GM08714 (cell line): Measurements from ENCODE around the gene CAMKK2.
"Not testable (repeated sequence)": the region's sequence is repeated elsewhere in the genome, so short reads cannot be mapped to it uniquely, and the experiment has no call there.

Experiments
- H3K4me3 ChIP-seq: fragments of 200-500 bp; sonication (Bioruptor generic); 2 replicates; pipeline ENCODE4 v1.5.1; 2014; ENCODE audit warnings: mild to moderate bottlenecking, low read length, inconsistent platforms
- ZNF274 ChIP-seq: IDR thresholded peaks from 2 replicates; pipeline ENCODE4 v1.6.1; 2012; ENCODE audit warnings: mild to moderate bottlenecking, low read depth, low read length

The CAMKK2 gene

DNA sequence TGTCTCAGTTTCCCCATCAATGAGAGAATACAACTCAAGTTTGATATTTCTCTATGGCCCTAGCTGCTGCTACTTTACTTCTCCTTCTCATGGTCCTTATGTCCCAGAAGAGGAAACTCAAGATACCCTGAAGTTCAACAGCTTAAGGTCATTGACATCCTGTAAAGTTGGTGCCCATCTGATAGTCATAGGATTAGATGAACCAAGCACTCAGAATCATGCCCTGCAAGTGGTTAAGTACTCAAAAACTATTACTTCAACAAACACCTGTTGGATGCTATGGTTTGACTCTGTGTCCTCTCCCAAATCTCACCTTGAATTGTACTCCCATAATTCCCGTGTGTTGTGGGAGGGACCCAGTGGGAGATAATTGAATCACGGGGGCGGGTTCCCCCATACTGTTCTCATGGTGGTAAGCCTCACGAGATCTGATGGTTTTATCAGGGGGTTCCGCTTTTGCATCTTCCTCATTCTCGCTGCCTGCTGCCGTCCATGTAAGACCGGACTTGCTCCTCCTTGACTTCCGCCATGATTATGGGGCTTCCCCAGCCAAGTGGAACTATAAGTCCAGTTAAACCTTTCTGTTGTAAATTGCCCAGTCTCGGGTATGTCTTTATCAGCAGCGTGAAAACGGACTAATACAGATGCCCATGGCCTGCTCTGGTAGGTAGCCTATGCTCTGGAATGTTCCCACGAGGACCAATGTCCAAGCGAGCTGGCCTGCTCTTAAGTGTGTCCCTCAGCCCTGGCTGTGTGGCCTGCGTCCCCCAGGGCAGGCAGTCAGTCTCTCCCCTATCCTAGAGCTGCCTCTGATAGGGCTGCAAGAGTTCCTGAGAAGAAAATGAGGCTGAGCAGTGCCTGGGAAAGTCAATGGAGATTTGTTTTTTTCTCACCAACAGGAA, 18.1 kb downstream of the CAMKK2 start:
- no peak overlapping the region for H3K4me3 ChIP-seq
- TF ChIP-seq ZNF274: no peak

DNA sequence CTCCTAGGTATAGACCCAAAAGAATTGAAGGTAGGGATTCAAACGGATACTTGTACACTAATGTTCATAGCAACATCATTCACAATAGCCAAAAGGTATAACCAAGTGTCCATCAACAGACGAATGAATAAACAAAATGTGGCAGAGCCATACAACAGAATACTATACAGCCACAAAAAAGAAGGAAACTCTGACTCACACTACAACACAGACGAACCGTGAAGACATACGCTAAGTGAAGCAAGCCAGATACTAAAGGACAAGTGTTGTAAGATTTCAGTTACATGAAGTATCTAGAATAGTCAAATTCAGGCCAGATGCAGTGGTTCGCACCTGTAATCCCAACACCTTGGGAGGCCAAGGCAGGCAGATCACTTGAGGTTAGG, 19.1 kb downstream of the CAMKK2 start:
- TF ChIP-seq ZNF274: no peak

DNA sequence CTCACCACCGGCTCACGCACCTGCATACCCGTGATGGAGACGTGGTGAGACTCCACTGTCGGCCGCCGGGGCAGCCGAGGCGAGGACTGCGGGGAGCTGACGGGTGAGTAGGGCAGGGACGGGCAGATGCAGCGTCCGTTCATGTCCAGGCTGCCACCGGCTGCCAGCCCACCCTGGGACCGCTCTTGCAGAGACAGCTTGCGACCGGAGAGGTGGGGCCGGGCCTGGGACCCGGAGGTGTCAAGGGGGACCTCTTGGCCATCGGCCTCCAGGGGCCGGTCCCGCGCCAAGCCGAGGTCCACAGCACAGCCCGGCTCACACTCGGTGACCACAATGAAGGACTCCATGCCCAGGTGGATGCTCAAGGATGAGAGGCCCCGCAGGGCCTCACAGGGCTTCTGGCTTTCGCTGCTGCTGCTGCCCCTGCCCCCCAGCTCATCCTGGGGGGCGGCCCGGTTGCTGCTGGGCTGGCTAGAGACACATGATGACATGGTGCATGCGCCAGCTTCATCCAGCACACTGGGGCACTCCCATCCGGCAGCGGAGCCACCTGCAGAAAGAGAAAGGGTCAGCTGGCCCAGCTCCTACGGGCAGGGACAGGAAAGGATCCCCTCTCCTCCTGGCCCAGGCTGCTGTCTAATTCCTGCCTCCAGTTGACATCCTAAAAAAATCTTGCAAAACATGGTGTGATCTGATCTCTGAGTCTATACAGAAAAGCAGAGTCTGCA, 22.3 kb downstream of the CAMKK2 start:
- TF ChIP-seq ZNF274: no peak

More for the DNA sequence above, 19.1 kb downstream of the CAMKK2 start:
- no peak overlapping the region for H3K4me3 ChIP-seq

DNA sequence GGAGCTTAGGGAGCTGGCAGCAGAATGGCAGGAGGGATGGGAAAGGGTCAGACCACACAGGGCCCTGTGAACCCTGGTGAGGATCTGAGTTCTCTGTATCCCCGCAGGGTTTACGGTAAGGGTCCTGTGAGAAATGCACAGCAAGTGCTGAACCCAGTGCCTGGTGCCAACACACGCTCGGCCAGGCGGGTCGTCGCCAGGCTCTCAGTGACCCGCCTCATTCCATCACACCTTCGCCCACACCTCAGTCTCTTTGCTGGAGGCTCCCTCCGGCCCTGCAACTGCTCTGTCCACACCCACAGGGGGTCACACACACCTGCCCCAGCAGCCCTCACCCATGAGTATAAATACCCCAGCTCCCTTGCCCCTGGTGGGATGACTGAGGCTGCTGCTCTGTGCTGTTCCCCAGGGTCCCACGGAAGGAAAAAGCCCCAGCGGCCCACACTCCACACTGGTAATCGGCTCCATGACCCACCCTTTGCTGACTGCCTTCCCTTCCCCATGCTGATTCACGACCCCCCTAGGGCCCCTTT, 23.1 kb downstream of the CAMKK2 start:
- no peak for TF ChIP-seq ZNF274
- H3K4me3 ChIP-seq: no peak overlapping the region

More for the DNA sequence above, 22.3 kb downstream of the CAMKK2 start:
- H3K4me3 ChIP-seq: no peak overlapping the region

DNA sequence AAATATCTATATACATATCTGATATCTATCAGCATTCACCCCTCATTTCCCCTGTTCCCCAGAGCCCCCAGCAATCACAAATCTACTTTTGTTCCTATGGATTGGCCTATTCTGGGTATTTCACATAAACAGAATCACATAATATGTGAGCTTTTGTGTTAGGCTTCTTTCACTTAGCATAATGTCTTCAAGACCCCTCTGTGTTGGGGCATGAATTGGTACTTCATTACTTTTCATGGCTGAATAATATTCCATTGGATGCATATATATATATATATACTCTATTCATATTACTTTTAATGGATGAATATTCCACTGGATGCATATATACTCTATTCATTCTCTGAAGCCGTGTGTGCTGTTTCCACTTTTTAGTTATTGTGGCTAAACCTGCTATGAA, 28.7 kb downstream of the CAMKK2 start:
- no peak for TF ChIP-seq ZNF274
- H3K4me3 ChIP-seq: no peak overlapping the region

DNA sequence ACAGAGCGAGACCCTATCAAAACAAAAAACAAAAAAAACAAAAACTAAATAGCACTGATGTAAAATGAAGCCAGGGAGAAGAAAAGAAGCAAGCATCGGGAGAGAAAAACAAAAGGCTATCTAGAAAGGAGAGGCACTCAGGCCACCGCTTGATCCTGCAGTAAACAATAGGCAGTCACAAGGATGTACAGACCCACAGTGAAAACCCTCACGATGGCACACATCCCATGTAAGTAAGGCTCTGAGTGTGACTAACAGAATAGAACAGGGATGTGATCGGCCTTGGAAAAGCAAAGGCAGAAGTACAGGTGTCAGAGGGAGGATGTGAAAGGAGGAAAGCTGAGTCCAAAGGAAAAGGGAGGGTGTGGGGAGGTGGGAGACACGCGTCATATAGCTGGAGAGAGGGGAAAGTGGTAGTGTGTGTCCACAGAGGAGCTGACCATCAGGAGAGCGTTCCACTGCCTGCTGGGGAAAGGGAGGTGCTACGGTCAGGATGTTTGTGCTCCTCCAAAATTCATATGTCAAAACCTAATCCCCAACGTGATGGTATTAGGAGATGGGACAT, 31.5 kb downstream of the CAMKK2 start:
- no peak for TF ChIP-seq ZNF274
- no peak overlapping the region for H3K4me3 ChIP-seq

DNA sequence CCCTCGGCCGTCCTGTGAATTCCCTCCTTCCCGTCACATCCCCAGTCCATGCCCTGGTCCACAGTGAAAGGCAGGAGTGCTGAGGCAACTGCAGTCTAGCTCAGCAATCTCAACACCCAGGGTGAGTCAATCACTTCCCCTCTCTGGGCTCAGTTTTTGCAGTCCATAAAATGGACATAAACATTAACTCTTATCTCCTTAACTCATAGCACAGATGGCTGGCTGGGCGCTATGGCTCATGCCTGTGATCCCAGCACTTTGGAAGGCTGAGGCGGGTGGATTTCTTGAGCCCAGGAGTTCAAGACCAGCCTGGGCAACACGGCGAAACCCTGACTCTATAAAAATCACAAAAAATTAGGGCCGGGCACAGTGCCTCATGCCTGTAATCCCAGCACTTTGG, 32.4 kb downstream of the CAMKK2 start:
- TF ChIP-seq ZNF274: no peak
- no peak overlapping the region for H3K4me3 ChIP-seq

DNA sequence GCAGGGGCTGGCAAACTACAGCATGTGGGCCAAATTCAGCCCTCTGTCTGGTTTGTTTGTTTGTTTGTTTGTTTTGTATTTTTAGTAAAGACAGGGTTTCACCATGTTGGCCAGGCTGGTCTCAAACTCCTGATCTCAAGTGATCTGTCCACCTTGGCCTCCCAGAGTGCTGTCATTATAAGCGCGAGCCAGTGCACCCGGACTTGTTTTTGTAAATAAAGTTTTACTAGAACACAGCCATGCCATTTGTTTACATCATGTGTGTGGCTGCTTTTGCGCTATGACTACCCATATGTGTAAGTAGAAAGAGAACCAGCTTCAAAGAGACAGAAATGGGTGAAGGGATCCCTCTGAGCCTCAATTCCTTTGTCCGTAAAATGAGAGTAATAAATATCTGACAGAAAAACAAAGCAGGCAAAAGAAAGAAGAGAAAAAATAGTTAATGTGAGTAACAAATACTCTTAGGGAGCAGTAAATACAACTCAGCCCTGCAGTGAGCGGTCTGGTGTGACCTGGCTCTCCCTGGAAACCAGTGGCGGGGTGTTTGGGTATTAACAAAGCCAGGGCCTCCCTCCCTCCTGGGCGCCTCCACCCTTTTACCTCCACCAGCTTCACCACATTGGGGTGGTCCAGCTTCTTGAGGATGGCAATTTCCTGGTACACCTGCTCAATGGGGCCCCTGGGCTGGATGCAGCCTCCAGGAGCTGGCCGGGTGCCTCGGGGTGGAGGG, 33.1 kb downstream of the CAMKK2 start:
- TF ChIP-seq ZNF274: no peak
- no peak overlapping the region for H3K4me3 ChIP-seq

DNA sequence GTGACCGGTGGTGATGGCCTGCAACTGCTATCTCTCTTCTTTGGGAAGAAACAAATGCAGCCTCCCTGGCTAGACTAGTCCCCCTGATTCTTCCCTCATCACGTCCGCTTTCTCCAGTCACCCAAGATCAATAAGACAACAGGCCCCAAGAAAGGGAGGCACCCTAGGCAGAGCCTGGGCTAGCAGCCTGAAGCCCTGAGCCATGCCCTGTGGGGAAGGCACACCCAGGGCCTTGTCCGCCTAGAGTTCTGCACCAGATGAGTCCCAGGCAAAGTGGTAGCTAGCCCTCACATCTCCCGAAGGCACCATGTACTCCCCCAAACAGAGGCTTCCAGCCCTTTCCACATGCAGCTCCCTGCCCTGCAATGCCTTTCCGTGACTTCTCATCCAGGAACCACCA, 35.1 kb downstream of the CAMKK2 start:
- TF ChIP-seq ZNF274: no peak

DNA sequence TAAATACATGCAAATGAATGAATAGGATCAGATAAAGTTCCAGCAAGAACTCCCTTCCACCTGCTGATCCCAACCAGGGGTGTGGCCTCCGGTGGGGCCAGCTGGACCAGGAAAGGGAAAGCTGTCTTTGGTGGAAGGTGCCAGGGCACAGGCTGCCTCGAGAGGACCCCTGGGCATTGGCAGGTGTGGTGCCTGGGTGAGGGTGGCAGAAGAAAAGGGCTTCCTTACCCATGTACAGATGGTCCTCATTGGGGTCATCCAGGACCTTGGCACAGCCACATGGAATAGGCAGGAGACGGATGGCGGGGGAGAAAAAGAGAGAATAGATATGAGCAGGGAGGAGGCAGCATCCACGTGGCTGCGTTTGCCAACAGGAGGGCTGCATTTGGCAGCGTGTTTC, 36.4 kb downstream of the CAMKK2 start:
- H3K4me3 ChIP-seq: no peak overlapping the region
- no peak for TF ChIP-seq ZNF274

More for the DNA sequence above, 35.1 kb downstream of the CAMKK2 start:
- no peak overlapping the region for H3K4me3 ChIP-seq

DNA sequence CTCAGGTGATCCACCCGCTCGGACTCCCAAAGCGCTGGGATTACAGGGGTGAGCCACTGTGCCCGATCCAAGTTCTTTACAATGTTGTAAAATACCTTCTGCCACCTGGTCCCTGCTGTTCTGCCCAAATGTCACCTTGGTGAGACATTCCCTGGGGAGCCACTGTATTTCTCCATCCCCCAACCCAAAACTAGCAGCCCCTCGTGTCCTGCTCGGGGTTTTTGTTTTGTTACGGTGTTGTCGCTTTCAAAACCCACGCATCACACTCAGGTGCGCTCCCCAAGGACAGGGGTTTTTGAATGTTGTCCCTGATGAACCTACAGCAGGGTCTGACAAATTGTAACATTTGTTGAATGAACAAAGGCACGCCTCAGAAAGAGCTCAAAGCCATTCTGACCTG, 37.4 kb downstream of the CAMKK2 start:
- no peak for TF ChIP-seq ZNF274
- no peak overlapping the region for H3K4me3 ChIP-seq

DNA sequence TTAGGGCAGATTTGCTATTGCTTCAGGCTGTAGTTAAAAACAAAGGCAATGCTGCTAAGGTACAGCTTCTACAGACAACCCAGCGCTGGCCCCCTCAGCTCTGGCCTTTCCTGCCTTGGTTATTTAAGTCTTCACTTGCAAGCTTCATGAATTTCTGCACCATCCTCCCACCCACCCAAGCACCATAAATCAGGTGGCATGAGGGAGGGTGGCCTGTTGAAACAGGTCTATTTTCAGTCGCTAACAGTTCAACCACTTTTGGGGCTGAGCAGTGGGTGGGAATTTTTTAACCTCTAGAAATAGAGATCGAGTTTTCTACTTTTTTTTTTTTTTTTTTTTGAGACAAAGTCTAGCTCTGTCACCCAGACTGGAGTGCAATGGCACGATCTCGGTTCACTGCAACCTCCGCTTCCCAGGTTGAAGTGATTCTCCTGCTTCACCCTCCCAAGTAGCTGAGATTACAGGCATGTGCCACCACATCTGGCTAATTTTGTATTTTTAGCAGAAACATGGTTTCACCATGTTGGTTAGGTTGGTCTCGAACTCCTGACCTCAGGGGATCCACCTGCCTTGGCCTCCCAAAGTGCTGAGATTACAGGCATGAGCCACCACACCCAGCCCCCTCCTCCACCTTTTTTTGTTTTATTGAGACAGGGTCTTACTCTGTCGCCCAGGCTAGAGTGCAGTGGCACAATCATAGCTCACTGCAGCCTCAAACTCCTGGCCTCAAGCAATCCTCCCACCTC, 38.6 kb downstream of the CAMKK2 start:
- not testable (repeated sequence) for H3K4me3 ChIP-seq

DNA sequence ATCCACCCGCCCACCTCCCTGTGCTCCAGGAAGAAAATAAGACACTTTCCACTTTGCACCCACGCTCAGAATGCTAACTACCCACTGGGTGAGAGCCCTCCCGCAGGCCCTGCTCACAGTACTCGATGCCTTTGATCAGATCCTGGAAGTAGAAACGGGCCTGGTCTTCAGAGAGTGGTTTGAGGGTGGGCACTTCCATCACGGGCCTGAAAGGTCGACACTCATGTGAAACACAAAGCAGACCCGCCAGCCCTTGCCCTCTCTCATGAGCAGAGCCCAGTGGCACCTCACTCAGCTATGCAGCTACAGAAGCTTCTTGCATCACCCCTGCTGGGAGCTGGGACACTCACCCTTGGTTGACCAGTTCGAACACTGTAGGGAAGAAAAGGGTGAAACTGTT, 41.1 kb downstream of the CAMKK2 start:
- no peak for TF ChIP-seq ZNF274
- H3K4me3 ChIP-seq: no peak overlapping the region
